Omental fat pad (tissue), 4 donors: Measurements from ENCODE around the gene PYGO1. TPM values are rescaled to one million over a fixed set of nuclear protein-coding genes. Genes with fewer than 3 reads are reported as not detected.

Experiments
- ATAC-seq: fragments of 150-250 bp; one replicate; pipeline ENCODE4 v1.9.1; 2016; ENCODE audit warnings: mild to moderate bottlenecking, moderate library complexity; ENCODE audit not compliant: low FRiP score
- DNase-seq: peaks from one replicate; pipeline ENCODE4 v3.0.0-alpha.2; 2019; ENCODE audit warnings: low spot score
- total RNA-seq, 4 donors: library from RNA; depleted of rRNA; stranded (reverse); fragments of >200 nt; gene quantifications; one replicate each; pipeline ENCODE4 v1.1.0, GENCODE V29; 2016
- TF ChIP-seq, protein P1 (sequence below), 3 donors: fragments of 450-650 bp; IDR thresholded peaks; one replicate each; pipeline ENCODE4 v1.5.1; 2016 to 2017; ENCODE audit warnings: antibody characterized with exemption in 3 of 3, mild to moderate bottlenecking in 3 of 3, moderate library complexity in 2 of 3

Gene PYGO1
- total RNA-seq, 4 donors from 2014 or later = 4.7 to 8.6 (median 6.9) TPM

- no peak for ATAC-seq
- no peak for DNase-seq
- TF ChIP-seq, protein P1, sequence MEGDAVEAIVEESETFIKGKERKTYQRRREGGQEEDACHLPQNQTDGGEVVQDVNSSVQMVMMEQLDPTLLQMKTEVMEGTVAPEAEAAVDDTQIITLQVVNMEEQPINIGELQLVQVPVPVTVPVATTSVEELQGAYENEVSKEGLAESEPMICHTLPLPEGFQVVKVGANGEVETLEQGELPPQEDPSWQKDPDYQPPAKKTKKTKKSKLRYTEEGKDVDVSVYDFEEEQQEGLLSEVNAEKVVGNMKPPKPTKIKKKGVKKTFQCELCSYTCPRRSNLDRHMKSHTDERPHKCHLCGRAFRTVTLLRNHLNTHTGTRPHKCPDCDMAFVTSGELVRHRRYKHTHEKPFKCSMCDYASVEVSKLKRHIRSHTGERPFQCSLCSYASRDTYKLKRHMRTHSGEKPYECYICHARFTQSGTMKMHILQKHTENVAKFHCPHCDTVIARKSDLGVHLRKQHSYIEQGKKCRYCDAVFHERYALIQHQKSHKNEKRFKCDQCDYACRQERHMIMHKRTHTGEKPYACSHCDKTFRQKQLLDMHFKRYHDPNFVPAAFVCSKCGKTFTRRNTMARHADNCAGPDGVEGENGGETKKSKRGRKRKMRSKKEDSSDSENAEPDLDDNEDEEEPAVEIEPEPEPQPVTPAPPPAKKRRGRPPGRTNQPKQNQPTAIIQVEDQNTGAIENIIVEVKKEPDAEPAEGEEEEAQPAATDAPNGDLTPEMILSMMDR (IDR thresholded peaks at IDR 0.05) = no peak
Observed at GRCh38 chr15:55546718-55547117, 41.4 kb downstream of the PYGO1 start.

GRCh38 chr15:55535436-55535835 is 52.7 kb downstream of the PYGO1 start:
- no peak for DNase-seq
- ATAC-seq = no peak
- TF ChIP-seq, protein P1 (IDR thresholded peaks at IDR 0.05) = no peak

GRCh38 chr15:55532944-55533343 is 55.2 kb downstream of the PYGO1 start:
- ATAC-seq (no peak), DNase-seq (no peak)
- TF ChIP-seq, protein P1 (IDR thresholded peaks at IDR 0.05) = no peak

- DNase-seq = no peak
- no peak for ATAC-seq
- TF ChIP-seq, protein P1 (IDR thresholded peaks at IDR 0.05) = no peak
Observed at GRCh38 chr15:55530861-55531313, 57.3 kb downstream of the PYGO1 start.

DNA sequence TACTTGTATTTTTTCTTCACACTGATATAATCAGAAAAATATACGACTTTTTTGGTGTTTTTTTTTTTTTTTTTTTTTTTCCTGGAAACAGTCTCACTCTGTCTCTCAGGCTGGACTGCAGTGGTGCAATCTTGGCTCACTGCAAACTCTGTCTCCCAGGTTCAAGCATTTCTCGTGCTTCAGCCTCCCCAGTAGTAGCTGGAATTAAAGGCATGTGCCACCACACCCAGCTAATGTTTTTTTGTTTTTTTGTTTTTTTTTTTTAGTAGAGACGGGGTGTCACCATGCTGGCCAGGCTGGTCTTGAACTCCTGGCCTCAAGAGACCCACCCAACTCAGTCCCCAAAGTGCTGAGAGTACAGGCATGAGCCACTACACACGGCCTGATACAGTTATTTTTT is 59.3 kb downstream of the PYGO1 start:
- ATAC-seq = no peak

GRCh38 chr15:55527150-55527549 is 61.0 kb downstream of the PYGO1 start:
- TF ChIP-seq, protein P1 (IDR thresholded peaks at IDR 0.05) = no peak
- DNase-seq = no peak
- no peak for ATAC-seq

More for the DNA sequence above, 59.3 kb downstream of the PYGO1 start:
- no peak for DNase-seq
- TF ChIP-seq, protein P1 (IDR thresholded peaks at IDR 0.05) = no peak

DNA sequence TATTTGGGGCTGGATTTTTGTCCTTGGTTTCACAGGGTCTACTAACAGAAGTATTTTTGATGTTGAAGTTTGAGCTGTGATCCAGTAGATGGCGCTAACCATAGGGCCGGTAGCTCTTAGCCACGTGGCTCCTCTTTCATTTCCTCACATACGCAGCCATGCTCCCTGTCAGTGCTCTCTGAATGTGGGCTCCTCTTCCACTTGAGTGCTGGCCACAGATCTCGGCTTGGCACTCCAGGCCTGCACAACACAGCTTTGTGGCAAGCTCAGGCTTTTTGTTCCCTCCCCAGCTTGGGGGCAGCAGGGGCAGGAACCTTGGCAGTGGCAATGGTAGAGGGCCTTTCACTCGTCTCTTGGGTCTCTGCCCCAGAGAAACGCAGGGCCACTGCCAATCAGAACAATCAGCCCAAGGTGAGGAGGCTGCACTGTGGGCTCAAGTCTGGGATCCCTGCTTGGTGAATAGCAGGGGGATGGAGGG is 61.5 kb downstream of the PYGO1 start:
- peak; percentile 51 for ATAC-seq
- TF ChIP-seq, protein P1 (IDR thresholded peaks at IDR 0.05) = no peak
- DNase-seq = no peak
